HG03432 (cell line): ENCODE results near the gene HTR3B.

Experiments
- ATAC-seq: cut with Tn5 transposase; IDR thresholded peaks from one replicate; pipeline ENCODE4 v1.9.1; 2021; ENCODE audit warnings: mild to moderate bottlenecking, moderate library complexity; ENCODE audit not compliant: unreplicated experiment

HTR3B gene

GRCh38 chr11:113986351-113987140, 82.0 kb downstream of the HTR3B start:
- no peak for ATAC-seq

- ATAC-seq: no peak
Observed at GRCh38 chr11:113989381-113989780, 84.8 kb downstream of the HTR3B start.

GRCh38 chr11:113989916-113990315, 85.3 kb downstream of the HTR3B start:
- ATAC-seq: no peak

- no peak for ATAC-seq
Observed at GRCh38 chr11:113991170-113991569, 86.6 kb downstream of the HTR3B start.

- ATAC-seq: no peak
Observed at GRCh38 chr11:113991718-113992458, 87.3 kb downstream of the HTR3B start.

- ATAC-seq: no peak
Observed at GRCh38 chr11:113992459-113993110, 88.0 kb downstream of the HTR3B start.

GRCh38 chr11:113994077-113994954, 89.7 kb downstream of the HTR3B start:
- ATAC-seq: no peak
